GM19239 (cell line): Measurements from ENCODE around the gene MYO16.
"Not testable (repeated sequence)": the region's sequence is repeated elsewhere in the genome, so short reads cannot be mapped to it uniquely, and the experiment has no call there.

Experiments
- DNase-seq: peaks from one replicate; pipeline ENCODE4 v3.0.0; 2011; ENCODE audit warnings: low spot score; ENCODE audit not compliant: insufficient read length
- FAIRE-seq: peaks from 2 replicates; lab custom pipeline; 2011; peaks lifted over from hg19 to GRCh38; lab: Jason Lieb, UNC

The MYO16 gene

GRCh38 chr13:108733022-108733560 lies 103.7 kb downstream of the MYO16 start:
- FAIRE-seq (no peak), DNase-seq (no peak)

- FAIRE-seq (no peak), DNase-seq (no peak)
Observed at GRCh38 chr13:108734676-108735075, 105.3 kb downstream of the MYO16 start.

GRCh38 chr13:108741930-108742329 lies 112.5 kb downstream of the MYO16 start:
- FAIRE-seq (no peak), DNase-seq (no peak)

- DNase-seq = no peak
- no peak for FAIRE-seq
Observed at GRCh38 chr13:108742701-108743451, 113.5 kb downstream of the MYO16 start.

- no peak for DNase-seq
- FAIRE-seq = no peak
Observed at GRCh38 chr13:108743522-108743921, 114.1 kb downstream of the MYO16 start.

GRCh38 chr13:108747843-108748242 lies 118.4 kb downstream of the MYO16 start:
- FAIRE-seq = no peak

GRCh38 chr13:108752276-108752675 lies 122.9 kb downstream of the MYO16 start:
- FAIRE-seq (no peak), DNase-seq (no peak)

More at GRCh38 chr13:108747843-108748242, 118.4 kb downstream of the MYO16 start:
- no peak for DNase-seq

- no peak for DNase-seq
- no peak for FAIRE-seq
Observed at GRCh38 chr13:108755083-108755482, 125.7 kb downstream of the MYO16 start.

GRCh38 chr13:108760129-108760528 lies 130.7 kb downstream of the MYO16 start:
- DNase-seq = no peak
- no peak for FAIRE-seq

GRCh38 chr13:108760541-108760940 lies 131.1 kb downstream of the MYO16 start:
- no peak for DNase-seq
- no peak for FAIRE-seq

- DNase-seq (no peak), FAIRE-seq (no peak)
Observed at GRCh38 chr13:108768035-108768434, 138.6 kb downstream of the MYO16 start.

GRCh38 chr13:108769213-108770070 lies 140.0 kb downstream of the MYO16 start:
- no peak for FAIRE-seq
- no peak for DNase-seq

GRCh38 chr13:108775597-108775996 lies 146.2 kb downstream of the MYO16 start:
- no peak for FAIRE-seq
- no peak for DNase-seq

- FAIRE-seq (no peak), DNase-seq (no peak)
Observed at GRCh38 chr13:108776650-108777049, 147.2 kb downstream of the MYO16 start.

- FAIRE-seq (no peak), DNase-seq (no peak)
Observed at GRCh38 chr13:108777421-108778420, 148.3 kb downstream of the MYO16 start.

- FAIRE-seq = no peak
Observed at GRCh38 chr13:108779308-108779707, 149.9 kb downstream of the MYO16 start.

GRCh38 chr13:108780706-108781105 lies 151.3 kb downstream of the MYO16 start:
- FAIRE-seq = no peak
- no peak for DNase-seq

More at GRCh38 chr13:108779308-108779707, 149.9 kb downstream of the MYO16 start:
- no peak for DNase-seq

- FAIRE-seq = no peak
- no peak for DNase-seq
Observed at GRCh38 chr13:108781312-108781711, 151.9 kb downstream of the MYO16 start.

- not testable (repeated sequence) for DNase-seq, FAIRE-seq
Observed at GRCh38 chr13:108782480-108782879, 153.1 kb downstream of the MYO16 start.

- DNase-seq (no peak), FAIRE-seq (no peak)
Observed at GRCh38 chr13:108785844-108786243, 156.4 kb downstream of the MYO16 start.
